KMS-11 (cell line): Measurements from ENCODE around the gene HSFX2.
"Not testable (repeated sequence)": the region's sequence is repeated elsewhere in the genome, so short reads cannot be mapped to it uniquely, and the experiment has no call there.

Experiments used
- H2AFZ ChIP-seq: fragments of 200-600 bp; sonication (generic); 2 replicates; pipeline ENCODE4 v1.6.1; 2016; ENCODE audit warnings: antibody characterized with exemption, mixed run types, low read depth
- H3K27ac ChIP-seq: fragments of 200-600 bp; sonication (generic); 2 replicates; pipeline ENCODE4 v1.6.1; 2016; ENCODE audit warnings: mild to moderate bottlenecking, mixed run types
- H3K27me3 ChIP-seq: fragments of 200-600 bp; sonication (generic); 2 replicates; pipeline ENCODE4 v1.6.1; 2017; ENCODE audit warnings: mild to moderate bottlenecking, low read depth, mixed run types, moderate library complexity; ENCODE audit not compliant: insufficient read depth
- H3K36me3 ChIP-seq: fragments of 200-600 bp; sonication (generic); 2 replicates; pipeline ENCODE4 v1.6.1; 2017; ENCODE audit warnings: mild to moderate bottlenecking, mixed run types; ENCODE audit not compliant: insufficient read depth
- H3K4me1 ChIP-seq: fragments of 200-600 bp; sonication (generic); 2 replicates; pipeline ENCODE4 v1.6.1; 2016; ENCODE audit warnings: mild to moderate bottlenecking, low read depth, mixed run types; ENCODE audit not compliant: poor library complexity, severe bottlenecking
- H3K4me2 ChIP-seq: fragments of 200-600 bp; sonication (generic); 2 replicates; pipeline ENCODE4 v1.7.0; 2016; ENCODE audit warnings: mild to moderate bottlenecking, mixed run types
- H3K4me3 ChIP-seq: fragments of 200-600 bp; sonication (generic); IDR thresholded peaks from 2 replicates; pipeline ENCODE4 v1.6.1; 2017; ENCODE audit warnings: low read depth, low read length, mixed read lengths; ENCODE audit not compliant: insufficient read depth
- H3K79me2 ChIP-seq: fragments of 200-600 bp; sonication (generic); 2 replicates; pipeline ENCODE4 v1.6.1; 2016; ENCODE audit warnings: low read depth, mixed run types; ENCODE audit not compliant: insufficient read depth
- H3K9ac ChIP-seq: fragments of 200-600 bp; sonication (generic); 2 replicates; pipeline ENCODE4 v1.6.1; 2016; ENCODE audit warnings: mild to moderate bottlenecking, mixed run types
- H4K20me1 ChIP-seq: fragments of 200-600 bp; sonication (generic); 2 replicates; pipeline ENCODE4 v1.6.1; 2016; ENCODE audit warnings: mild to moderate bottlenecking, mixed run types; ENCODE audit not compliant: insufficient read depth
- CTCF ChIP-seq: fragments of 200-600 bp; sonication (generic); conservative IDR thresholded peaks from 2 replicates; pipeline ENCODE4 v1.6.1; 2017; ENCODE audit warnings: low read depth, mild to moderate bottlenecking, antibody characterized with exemption, low read length, moderate library complexity, mixed read lengths

The HSFX2 gene

GRCh38 chrX:149590993-149591392 is 4.1 kb downstream of the HSFX2 start:
- H3K9ac ChIP-seq, H3K4me2 ChIP-seq, H3K4me3 ChIP-seq, H3K27ac ChIP-seq, H2AFZ ChIP-seq, H3K36me3 ChIP-seq, H3K79me2 ChIP-seq, H3K4me1 ChIP-seq, H4K20me1 ChIP-seq, H3K27me3 ChIP-seq: not testable (repeated sequence)

GRCh38 chrX:149587359-149587758 is 7.8 kb downstream of the HSFX2 start, which contains the start of gene MAGEA9B:
Gene MAGEA9B, minus strand, starts transcription at chrX:149587459. Its CDS starts 4,280 bp downstream, at chrX:149583179.
- not testable (repeated sequence) for H3K79me2 ChIP-seq, H3K36me3 ChIP-seq

GRCh38 chrX:149585631-149586030 is 9.5 kb downstream of the HSFX2 start:
- not testable (repeated sequence) for H3K4me1 ChIP-seq, H3K4me3 ChIP-seq, H3K4me2 ChIP-seq, H4K20me1 ChIP-seq, H3K27me3 ChIP-seq, H2AFZ ChIP-seq, H3K9ac ChIP-seq, H3K27ac ChIP-seq, H3K79me2 ChIP-seq, H3K36me3 ChIP-seq

More at GRCh38 chrX:149587359-149587758, 7.8 kb downstream of the HSFX2 start, which contains the start of gene MAGEA9B:
- H3K27ac ChIP-seq, H3K4me1 ChIP-seq, H3K9ac ChIP-seq, H3K27me3 ChIP-seq, H3K4me3 ChIP-seq, H4K20me1 ChIP-seq, H3K4me2 ChIP-seq, H2AFZ ChIP-seq: not testable (repeated sequence)

GRCh38 chrX:149573456-149573855 is 21.7 kb downstream of the HSFX2 start:
- not testable (repeated sequence) for H3K36me3 ChIP-seq, H3K79me2 ChIP-seq, H3K27me3 ChIP-seq, H3K4me1 ChIP-seq, H3K4me3 ChIP-seq, H3K9ac ChIP-seq, H4K20me1 ChIP-seq, H2AFZ ChIP-seq, H3K4me2 ChIP-seq, H3K27ac ChIP-seq

- Histone ChIP-seq H2AFZ (no peak overlapping the region), H3K4me1 (peaks cover 5% of the 10 kb centered on the region), H3K27me3 (no peaks in the 10 kb centered on the region), H4K20me1 (no peaks in the 10 kb centered on the region), H3K4me2 (no peak overlapping the region), H3K9ac (no peak overlapping the region), H3K36me3 (no peaks in the 10 kb centered on the region), H3K27ac (no peak overlapping the region), H3K4me3 (no peak overlapping the region), H3K79me2 (no peaks in the 10 kb centered on the region)
- TF ChIP-seq CTCF: no peak
Measured at GRCh38 chrX:149572743-149573142, 22.4 kb downstream of the HSFX2 start.

- no peaks in the 10 kb centered on the region for H4K20me1 ChIP-seq
- H3K27ac ChIP-seq: no peak overlapping the region
Measured at GRCh38 chrX:149571770-149572169, 23.3 kb downstream of the HSFX2 start.

More at GRCh38 chrX:149571770-149572169, 23.3 kb downstream of the HSFX2 start:
- Histone ChIP-seq H3K9ac (no peak overlapping the region), H3K36me3 (no peaks in the 10 kb centered on the region), H3K4me1 (peaks cover 5% of the 10 kb centered on the region), H3K4me3 (no peak overlapping the region), H3K4me2 (no peak overlapping the region), H3K79me2 (no peaks in the 10 kb centered on the region), H2AFZ (no peak overlapping the region), H3K27me3 (no peaks in the 10 kb centered on the region)
- no peak for TF ChIP-seq CTCF
